Heart left ventricle (tissue), 13 donors: ENCODE measurements around the gene HHAT.

Experiments used
- POLR2A ChIP-seq, 2 donors: fragments of 450-650 bp; IDR thresholded peaks; one replicate each; pipeline ENCODE4 v1.6.1; 2017; ENCODE audit warnings: antibody characterized with exemption in 2 of 2, mild to moderate bottlenecking in 2 of 2, moderate library complexity in 2 of 2
- TF ChIP-seq, protein P1 (sequence below), 12 donors: fragments of 200-600 bp; sonication (generic) in 4 of 12; IDR thresholded peaks; one replicate each; pipeline versions ENCODE4 v1.5.0 to v1.8.0; 2018 to 2022; ENCODE audit warnings: antibody characterized with exemption in 12 of 12, mild to moderate bottlenecking in 5 of 12
- donor health status: ischemic (EF 13 %, LVEDD 7.1; RV severe dilation, severe dysfunction).
- donor health status: DM: no; HTN: yes; CAD: no.
- donor health status: DM: no; HTN: no; CAD: no.
- donor health status: ischemic (EF 25% LVEDD 6.9; RV normal size, moderate dysfunction).
- donor health status: ischemic (EF 25% LVEDD 5.7; RV mildly dilated, moderate dysfunction).
- donor health status: ischemic (EF 35%, LVEDD 5.7; RV mildly dilated, moderate dysfunction).
- donor health status: nonischemic (EF 11% LVEDD 7.7; RV severe dilation, severe dysfunction).
- donor health status: DM: yes; HTN: yes; CAD: no.
- donor health status: PGD.
- donor health status: ischemic (EF 29% LVEDD 5.4; RV normal size, mild dysfunction).
- donor health status: nonischemic (EF 23%, LVEDD 6.1; RV moderate dilation, normal function).

DNA sequence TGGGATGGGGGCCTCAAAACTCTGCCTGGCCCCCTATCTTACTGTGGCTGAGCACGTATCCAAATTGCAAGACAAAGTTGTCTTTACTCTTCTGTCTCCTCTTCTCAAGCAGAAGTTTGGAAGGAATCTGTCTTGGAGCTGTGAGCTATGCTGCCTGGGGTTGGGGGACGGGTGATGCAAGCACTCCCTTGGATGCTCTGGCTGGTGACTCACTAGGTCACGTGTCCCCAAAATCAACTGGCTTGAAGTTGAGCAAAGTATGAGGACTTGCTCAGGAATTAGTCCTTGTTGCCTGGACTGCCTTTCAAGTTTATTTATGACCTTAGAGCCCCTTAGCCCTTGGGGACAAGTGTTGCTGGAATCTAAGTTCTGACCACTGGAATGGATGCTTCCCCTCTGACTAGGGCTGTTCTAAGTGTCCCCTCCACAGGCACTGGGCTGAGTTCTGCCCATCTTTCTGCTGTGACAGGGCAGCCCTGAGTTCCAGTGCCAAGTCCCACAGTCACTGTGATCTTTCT, 269.5 kb downstream of the HHAT start:
- TF ChIP-seq, protein P1, sequence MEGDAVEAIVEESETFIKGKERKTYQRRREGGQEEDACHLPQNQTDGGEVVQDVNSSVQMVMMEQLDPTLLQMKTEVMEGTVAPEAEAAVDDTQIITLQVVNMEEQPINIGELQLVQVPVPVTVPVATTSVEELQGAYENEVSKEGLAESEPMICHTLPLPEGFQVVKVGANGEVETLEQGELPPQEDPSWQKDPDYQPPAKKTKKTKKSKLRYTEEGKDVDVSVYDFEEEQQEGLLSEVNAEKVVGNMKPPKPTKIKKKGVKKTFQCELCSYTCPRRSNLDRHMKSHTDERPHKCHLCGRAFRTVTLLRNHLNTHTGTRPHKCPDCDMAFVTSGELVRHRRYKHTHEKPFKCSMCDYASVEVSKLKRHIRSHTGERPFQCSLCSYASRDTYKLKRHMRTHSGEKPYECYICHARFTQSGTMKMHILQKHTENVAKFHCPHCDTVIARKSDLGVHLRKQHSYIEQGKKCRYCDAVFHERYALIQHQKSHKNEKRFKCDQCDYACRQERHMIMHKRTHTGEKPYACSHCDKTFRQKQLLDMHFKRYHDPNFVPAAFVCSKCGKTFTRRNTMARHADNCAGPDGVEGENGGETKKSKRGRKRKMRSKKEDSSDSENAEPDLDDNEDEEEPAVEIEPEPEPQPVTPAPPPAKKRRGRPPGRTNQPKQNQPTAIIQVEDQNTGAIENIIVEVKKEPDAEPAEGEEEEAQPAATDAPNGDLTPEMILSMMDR (IDR thresholded peaks at IDR 0.05) = no peak
- TF ChIP-seq POLR2A (IDR thresholded peaks at IDR 0.05) = no peak
